H9 (cell line): ENCODE measurements around the gene LDLRAD4. TPM values are rescaled to one million over a fixed set of nuclear protein-coding genes. Genes with fewer than 3 reads are reported as not detected.

Experiments used
- DNase-seq: peaks from one replicate; pipeline ENCODE4 v3.0.0-alpha.2; 2017
- H2AFZ ChIP-seq: one replicate; pipeline ENCODE4 v1.6.1; 2013; ENCODE audit warnings: mild to moderate bottlenecking, low read length, control low read depth, moderate library complexity
- H2AK5ac ChIP-seq: 2 replicates; pipeline ENCODE4 v1.6.1; 2013; ENCODE audit warnings: low read length, control low read depth, mixed read lengths; ENCODE audit not compliant: insufficient read length
- H2BK120ac ChIP-seq: one replicate; pipeline ENCODE4 v1.6.1; 2013; ENCODE audit warnings: low read depth, mild to moderate bottlenecking, low read length, control low read depth, inconsistent platforms; ENCODE audit not compliant: poor library complexity, severe bottlenecking
- H2BK12ac ChIP-seq: 2 replicates; pipeline ENCODE4 v1.6.1; 2013; ENCODE audit warnings: low read length, control low read depth, mixed read lengths, low read depth; ENCODE audit not compliant: insufficient read length
- H2BK15ac ChIP-seq: 2 replicates; pipeline ENCODE4 v1.6.1; 2013; ENCODE audit warnings: low read depth, low read length, control low read depth
- H2BK20ac ChIP-seq: one replicate; pipeline ENCODE4 v1.6.1; 2013; ENCODE audit warnings: low read depth, mild to moderate bottlenecking, low read length, control low read depth, inconsistent platforms; ENCODE audit not compliant: poor library complexity, severe bottlenecking
- H2BK5ac ChIP-seq: 2 replicates; pipeline ENCODE4 v1.6.1; 2013; ENCODE audit warnings: low read length, control low read depth, mixed read lengths; ENCODE audit not compliant: insufficient read length
- H3K14ac ChIP-seq: 2 replicates; pipeline ENCODE4 v1.6.1; 2013; ENCODE audit warnings: low read length, control low read depth; ENCODE audit not compliant: insufficient read depth
- H3K18ac ChIP-seq: 2 replicates; pipeline ENCODE4 v1.6.1; 2013; ENCODE audit warnings: low read depth, mild to moderate bottlenecking, mixed read lengths, low read length, control low read depth; ENCODE audit not compliant: insufficient read length
- H3K23ac ChIP-seq: 2 replicates; pipeline ENCODE4 v1.6.1; 2013; ENCODE audit warnings: low read length, control low read depth, mixed read lengths, low read depth; ENCODE audit not compliant: insufficient read length
- H3K23me2 ChIP-seq: 2 replicates; pipeline ENCODE4 v1.6.1; 2013; ENCODE audit warnings: low read depth, mild to moderate bottlenecking, mixed read lengths, low read length, control low read depth; ENCODE audit not compliant: insufficient read length, poor library complexity, severe bottlenecking
- H3K27ac ChIP-seq: 2 replicates; pipeline ENCODE4 v1.5.1; 2013; ENCODE audit warnings: low read length, control low read depth, mixed read lengths, low read depth; ENCODE audit not compliant: insufficient read length
- H3K27me3 ChIP-seq: 2 replicates; pipeline ENCODE4 v1.6.1; 2013; ENCODE audit warnings: low read length, control low read depth, inconsistent platforms; ENCODE audit not compliant: insufficient read depth
- H3K4ac ChIP-seq: 2 replicates; pipeline ENCODE4 v1.6.1; 2013; ENCODE audit warnings: low read depth, mild to moderate bottlenecking, control low read depth, inconsistent platforms, low read length, moderate library complexity
- H3K4me1 ChIP-seq: 2 replicates; pipeline ENCODE4 v1.6.1; 2013; ENCODE audit warnings: low read length, control low read depth, inconsistent platforms; ENCODE audit not compliant: insufficient read depth
- H3K4me2 ChIP-seq: 2 replicates; pipeline ENCODE4 v1.6.1; 2013; ENCODE audit warnings: low read length, control low read depth, mixed read lengths; ENCODE audit not compliant: insufficient read length, insufficient read depth
- H3K56ac ChIP-seq: 2 replicates; pipeline ENCODE4 v1.6.1; 2013; ENCODE audit warnings: low read depth, mild to moderate bottlenecking, mixed read lengths, low read length, control low read depth; ENCODE audit not compliant: insufficient read length
- H3K79me1 ChIP-seq: 2 replicates; pipeline ENCODE4 v1.6.1; 2013; ENCODE audit warnings: low read depth, mild to moderate bottlenecking, moderate library complexity, low read length, control low read depth, inconsistent platforms; ENCODE audit not compliant: insufficient read depth, poor library complexity, severe bottlenecking
- H3K79me2 ChIP-seq: 2 replicates; pipeline ENCODE4 v1.6.1; 2013; ENCODE audit warnings: low read length, control low read depth, inconsistent platforms; ENCODE audit not compliant: insufficient read depth
- H3K9ac ChIP-seq: 2 replicates; pipeline ENCODE4 v1.6.1; 2013; ENCODE audit warnings: low read length, control low read depth, mixed read lengths; ENCODE audit not compliant: insufficient read length; ENCODE audit errors: extremely low read depth
- H3K9me3 ChIP-seq: one replicate; pipeline ENCODE4 v1.6.1; 2013; ENCODE audit warnings: low read depth, low read length, inconsistent platforms; ENCODE audit not compliant: control insufficient read depth
- H3T11ph ChIP-seq: one replicate; pipeline ENCODE4 v1.6.1; 2013; ENCODE audit warnings: mild to moderate bottlenecking, low read length, control low read depth, inconsistent platforms
- H4K20me1 ChIP-seq: one replicate; pipeline ENCODE4 v1.6.1; 2013; ENCODE audit not compliant: control insufficient read depth, insufficient read length, insufficient read depth
- H4K5ac ChIP-seq: 2 replicates; pipeline ENCODE4 v1.6.1; 2013; ENCODE audit warnings: low read depth, mild to moderate bottlenecking, mixed read lengths, low read length, control low read depth; ENCODE audit not compliant: insufficient read length
- H4K8ac ChIP-seq: replicated peaks from 2 replicates; pipeline ENCODE4 v1.6.1; 2013; ENCODE audit warnings: low read length, control low read depth, mixed read lengths, low read depth; ENCODE audit not compliant: insufficient read length
- H4K91ac ChIP-seq: 2 replicates; pipeline ENCODE4 v1.6.1; 2013; ENCODE audit warnings: low read depth, mild to moderate bottlenecking, moderate library complexity, mixed read lengths, low read length, control low read depth; ENCODE audit not compliant: insufficient read length
- H3K27ac Mint-ChIP-seq, 3 experiments: 2 replicates in 2 of 3; 3 replicates in 1 of 3; pipeline ENCODE4 v1.8.0; 2020 to 2021; ENCODE audit warnings: mixed read lengths in 3 of 3, mild to moderate bottlenecking in 1 of 3, moderate library complexity in 1 of 3
- H3K27me3 Mint-ChIP-seq: 2 replicates; pipeline ENCODE4 v1.8.0; 2021; ENCODE audit warnings: low read depth, mild to moderate bottlenecking, moderate library complexity, mixed read lengths
- H3K36me3 Mint-ChIP-seq, 3 experiments: 2 replicates in 2 of 3; 3 replicates in 1 of 3; pipeline ENCODE4 v1.8.0; 2020 to 2021; ENCODE audit warnings: low read depth in 3 of 3, mixed read lengths in 3 of 3; ENCODE audit not compliant: insufficient read depth in 1 of 3
- H3K4me1 Mint-ChIP-seq, 2 experiments: 2 replicates each; pipeline ENCODE4 v1.8.0; 2020; ENCODE audit warnings: mixed read lengths in 2 of 2
- H3K4me3 Mint-ChIP-seq, 2 experiments: 2 replicates in 1 of 2; 3 replicates in 1 of 2; pipeline ENCODE4 v1.8.0; 2020 to 2021; ENCODE audit warnings: mild to moderate bottlenecking in 2 of 2, mixed read lengths in 2 of 2, moderate library complexity in 1 of 2
- H3K9me3 Mint-ChIP-seq, 2 experiments: 2 replicates in 1 of 2; 3 replicates in 1 of 2; pipeline ENCODE4 v1.8.0; 2020; ENCODE audit warnings: mild to moderate bottlenecking in 2 of 2, mixed read lengths in 2 of 2, moderate library complexity in 1 of 2
- WGBS: extraction: QIAGEN DNeasy Blood & Tissue Kit; methylation state at CpG from one replicate; pipeline ENCODE4 v1.1.7; 2013; ENCODE audit warnings: missing lambda C conversion rate, low lambda C conversion rate, mixed read lengths; ENCODE audit not compliant: insufficient read length; ENCODE audit errors: extremely low coverage; 5-methylcytosine and 5-hydroxymethylcytosine counted together
- total RNA-seq: library from RNA; stranded (reverse); gene quantifications from 2 replicates; pipeline ENCODE4 v1.2.1, GENCODE V29; 2021
- TF ChIP-seq, protein P1 (sequence below): fragments of 200-600 bp; sonication (generic); conservative IDR thresholded peaks from 3 replicates; pipeline ENCODE4 v1.8.0; 2021; ENCODE audit warnings: antibody characterized with exemption, mild to moderate bottlenecking

Gene LDLRAD4
- total RNA-seq, 1 experiment from 2014 or later = 3.9 TPM

DNA sequence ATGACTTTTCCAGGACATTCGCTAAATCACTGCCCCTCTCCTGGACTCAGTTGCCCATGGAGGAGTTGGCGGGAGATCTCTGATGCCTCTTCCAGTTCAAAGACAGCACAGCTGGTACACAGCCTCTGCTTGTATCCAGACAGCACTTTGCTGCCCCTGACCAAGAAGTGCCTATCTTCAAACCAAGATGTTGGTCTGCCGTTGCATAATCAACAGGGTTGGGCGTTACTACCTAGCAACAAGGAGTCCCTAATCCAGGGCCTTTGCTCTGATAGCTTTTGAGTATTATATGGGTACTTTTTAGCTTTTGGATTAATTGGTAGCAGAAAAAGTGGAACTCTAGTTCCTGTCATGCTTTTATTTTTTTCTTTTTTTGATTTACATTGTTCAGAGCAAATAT, 341.2 kb downstream of the LDLRAD4 start:
- Histone ChIP-seq H3K14ac (no peak overlapping the region), H3K4me2 (no peak overlapping the region), H4K8ac (no peak overlapping the region), H3K79me1 (no peaks in the 10 kb centered on the region), H4K20me1 (no peaks in the 10 kb centered on the region), H3K27ac (no peak overlapping the region), H4K91ac (no peak overlapping the region), H3K27me3 (no peaks in the 10 kb centered on the region), H3K23me2 (no peaks in the 10 kb centered on the region), H2BK15ac (no peak overlapping the region), H3K4me1 (no peaks in the 10 kb centered on the region), H3K23ac (no peak overlapping the region), H3K56ac (no peak overlapping the region), H2BK120ac (no peak overlapping the region), H4K5ac (no peak overlapping the region), H3T11ph (no peak overlapping the region), H2BK12ac (no peak overlapping the region), H2BK20ac (no peak overlapping the region), H3K18ac (no peak overlapping the region), H3K9ac (no peak overlapping the region), H3K9me3 (no peaks in the 10 kb centered on the region), H2AFZ (no peak overlapping the region), H3K79me2 (no peaks in the 10 kb centered on the region), H2AK5ac (no peak overlapping the region), H2BK5ac (no peak overlapping the region), H3K4ac (no peak overlapping the region)
- H3K27me3 Mint-ChIP-seq = no peaks in the 10 kb centered on the region; the same call in 1 of the 2 replicates
- peaks cover 7% of the 10 kb centered on the region in 2 experiments; a peak in 3 of 4 replicates for H3K4me1 Mint-ChIP-seq
- no peaks in the 10 kb centered on the region for H3K9me3 Mint-ChIP-seq
- TF ChIP-seq, protein P1, sequence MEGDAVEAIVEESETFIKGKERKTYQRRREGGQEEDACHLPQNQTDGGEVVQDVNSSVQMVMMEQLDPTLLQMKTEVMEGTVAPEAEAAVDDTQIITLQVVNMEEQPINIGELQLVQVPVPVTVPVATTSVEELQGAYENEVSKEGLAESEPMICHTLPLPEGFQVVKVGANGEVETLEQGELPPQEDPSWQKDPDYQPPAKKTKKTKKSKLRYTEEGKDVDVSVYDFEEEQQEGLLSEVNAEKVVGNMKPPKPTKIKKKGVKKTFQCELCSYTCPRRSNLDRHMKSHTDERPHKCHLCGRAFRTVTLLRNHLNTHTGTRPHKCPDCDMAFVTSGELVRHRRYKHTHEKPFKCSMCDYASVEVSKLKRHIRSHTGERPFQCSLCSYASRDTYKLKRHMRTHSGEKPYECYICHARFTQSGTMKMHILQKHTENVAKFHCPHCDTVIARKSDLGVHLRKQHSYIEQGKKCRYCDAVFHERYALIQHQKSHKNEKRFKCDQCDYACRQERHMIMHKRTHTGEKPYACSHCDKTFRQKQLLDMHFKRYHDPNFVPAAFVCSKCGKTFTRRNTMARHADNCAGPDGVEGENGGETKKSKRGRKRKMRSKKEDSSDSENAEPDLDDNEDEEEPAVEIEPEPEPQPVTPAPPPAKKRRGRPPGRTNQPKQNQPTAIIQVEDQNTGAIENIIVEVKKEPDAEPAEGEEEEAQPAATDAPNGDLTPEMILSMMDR = no peak
- WGBS = no CpG with 5 or more reads among the region's 4 CpGs
- no peak for DNase-seq
- H3K4me3 Mint-ChIP-seq = no peak overlapping the region
- H3K27ac Mint-ChIP-seq = no peak overlapping the region
- H3K36me3 Mint-ChIP-seq = no peaks in the 10 kb centered on the region
